H9 (cell line): ENCODE data around the gene GNB4. TPM values are rescaled to one million over a fixed set of nuclear protein-coding genes. Genes with fewer than 3 reads are reported as not detected.

ENCODE experiments used
- DNase-seq: peaks from one replicate; pipeline ENCODE4 v3.0.0-alpha.2; 2017
- H2AFZ ChIP-seq: one replicate; pipeline ENCODE4 v1.6.1; 2013; ENCODE audit warnings: mild to moderate bottlenecking, low read length, control low read depth, moderate library complexity
- H2AK5ac ChIP-seq: 2 replicates; pipeline ENCODE4 v1.6.1; 2013; ENCODE audit warnings: low read length, control low read depth, mixed read lengths; ENCODE audit not compliant: insufficient read length
- H2BK120ac ChIP-seq: one replicate; pipeline ENCODE4 v1.6.1; 2013; ENCODE audit warnings: low read depth, mild to moderate bottlenecking, low read length, control low read depth, inconsistent platforms; ENCODE audit not compliant: poor library complexity, severe bottlenecking
- H2BK12ac ChIP-seq: 2 replicates; pipeline ENCODE4 v1.6.1; 2013; ENCODE audit warnings: low read length, control low read depth, mixed read lengths, low read depth; ENCODE audit not compliant: insufficient read length
- H2BK15ac ChIP-seq: 2 replicates; pipeline ENCODE4 v1.6.1; 2013; ENCODE audit warnings: low read depth, low read length, control low read depth
- H2BK20ac ChIP-seq: one replicate; pipeline ENCODE4 v1.6.1; 2013; ENCODE audit warnings: low read depth, mild to moderate bottlenecking, low read length, control low read depth, inconsistent platforms; ENCODE audit not compliant: poor library complexity, severe bottlenecking
- H2BK5ac ChIP-seq: 2 replicates; pipeline ENCODE4 v1.6.1; 2013; ENCODE audit warnings: low read length, control low read depth, mixed read lengths; ENCODE audit not compliant: insufficient read length
- H3K14ac ChIP-seq: 2 replicates; pipeline ENCODE4 v1.6.1; 2013; ENCODE audit warnings: low read length, control low read depth; ENCODE audit not compliant: insufficient read depth
- H3K18ac ChIP-seq: 2 replicates; pipeline ENCODE4 v1.6.1; 2013; ENCODE audit warnings: low read depth, mild to moderate bottlenecking, mixed read lengths, low read length, control low read depth; ENCODE audit not compliant: insufficient read length
- H3K23ac ChIP-seq: 2 replicates; pipeline ENCODE4 v1.6.1; 2013; ENCODE audit warnings: low read length, control low read depth, mixed read lengths, low read depth; ENCODE audit not compliant: insufficient read length
- H3K23me2 ChIP-seq: 2 replicates; pipeline ENCODE4 v1.6.1; 2013; ENCODE audit warnings: low read depth, mild to moderate bottlenecking, mixed read lengths, low read length, control low read depth; ENCODE audit not compliant: insufficient read length, poor library complexity, severe bottlenecking
- H3K27ac ChIP-seq: 2 replicates; pipeline ENCODE4 v1.5.1; 2013; ENCODE audit warnings: low read length, control low read depth, mixed read lengths, low read depth; ENCODE audit not compliant: insufficient read length
- H3K27me3 ChIP-seq: 2 replicates; pipeline ENCODE4 v1.6.1; 2013; ENCODE audit warnings: low read length, control low read depth, inconsistent platforms; ENCODE audit not compliant: insufficient read depth
- H3K4ac ChIP-seq: 2 replicates; pipeline ENCODE4 v1.6.1; 2013; ENCODE audit warnings: low read depth, mild to moderate bottlenecking, control low read depth, inconsistent platforms, low read length, moderate library complexity
- H3K4me1 ChIP-seq: 2 replicates; pipeline ENCODE4 v1.6.1; 2013; ENCODE audit warnings: low read length, control low read depth, inconsistent platforms; ENCODE audit not compliant: insufficient read depth
- H3K4me2 ChIP-seq: 2 replicates; pipeline ENCODE4 v1.6.1; 2013; ENCODE audit warnings: low read length, control low read depth, mixed read lengths; ENCODE audit not compliant: insufficient read length, insufficient read depth
- H3K56ac ChIP-seq: 2 replicates; pipeline ENCODE4 v1.6.1; 2013; ENCODE audit warnings: low read depth, mild to moderate bottlenecking, mixed read lengths, low read length, control low read depth; ENCODE audit not compliant: insufficient read length
- H3K79me1 ChIP-seq: 2 replicates; pipeline ENCODE4 v1.6.1; 2013; ENCODE audit warnings: low read depth, mild to moderate bottlenecking, moderate library complexity, low read length, control low read depth, inconsistent platforms; ENCODE audit not compliant: insufficient read depth, poor library complexity, severe bottlenecking
- H3K79me2 ChIP-seq: 2 replicates; pipeline ENCODE4 v1.6.1; 2013; ENCODE audit warnings: low read length, control low read depth, inconsistent platforms; ENCODE audit not compliant: insufficient read depth
- H3K9ac ChIP-seq: 2 replicates; pipeline ENCODE4 v1.6.1; 2013; ENCODE audit warnings: low read length, control low read depth, mixed read lengths; ENCODE audit not compliant: insufficient read length; ENCODE audit errors: extremely low read depth
- H3K9me3 ChIP-seq: one replicate; pipeline ENCODE4 v1.6.1; 2013; ENCODE audit warnings: low read depth, low read length, inconsistent platforms; ENCODE audit not compliant: control insufficient read depth
- H3T11ph ChIP-seq: one replicate; pipeline ENCODE4 v1.6.1; 2013; ENCODE audit warnings: mild to moderate bottlenecking, low read length, control low read depth, inconsistent platforms
- H4K20me1 ChIP-seq: one replicate; pipeline ENCODE4 v1.6.1; 2013; ENCODE audit not compliant: control insufficient read depth, insufficient read length, insufficient read depth
- H4K5ac ChIP-seq: 2 replicates; pipeline ENCODE4 v1.6.1; 2013; ENCODE audit warnings: low read depth, mild to moderate bottlenecking, mixed read lengths, low read length, control low read depth; ENCODE audit not compliant: insufficient read length
- H4K8ac ChIP-seq: replicated peaks from 2 replicates; pipeline ENCODE4 v1.6.1; 2013; ENCODE audit warnings: low read length, control low read depth, mixed read lengths, low read depth; ENCODE audit not compliant: insufficient read length
- H4K91ac ChIP-seq: 2 replicates; pipeline ENCODE4 v1.6.1; 2013; ENCODE audit warnings: low read depth, mild to moderate bottlenecking, moderate library complexity, mixed read lengths, low read length, control low read depth; ENCODE audit not compliant: insufficient read length
- H3K27ac Mint-ChIP-seq, 3 experiments: 2 replicates in 2 of 3; 3 replicates in 1 of 3; pipeline ENCODE4 v1.8.0; 2020 to 2021; ENCODE audit warnings: mixed read lengths in 3 of 3, mild to moderate bottlenecking in 1 of 3, moderate library complexity in 1 of 3
- H3K27me3 Mint-ChIP-seq: 2 replicates; pipeline ENCODE4 v1.8.0; 2021; ENCODE audit warnings: low read depth, mild to moderate bottlenecking, moderate library complexity, mixed read lengths
- H3K36me3 Mint-ChIP-seq, 3 experiments: 2 replicates in 2 of 3; 3 replicates in 1 of 3; pipeline ENCODE4 v1.8.0; 2020 to 2021; ENCODE audit warnings: low read depth in 3 of 3, mixed read lengths in 3 of 3; ENCODE audit not compliant: insufficient read depth in 1 of 3
- H3K4me1 Mint-ChIP-seq, 2 experiments: 2 replicates each; pipeline ENCODE4 v1.8.0; 2020; ENCODE audit warnings: mixed read lengths in 2 of 2
- H3K4me3 Mint-ChIP-seq, 2 experiments: 2 replicates in 1 of 2; 3 replicates in 1 of 2; pipeline ENCODE4 v1.8.0; 2020 to 2021; ENCODE audit warnings: mild to moderate bottlenecking in 2 of 2, mixed read lengths in 2 of 2, moderate library complexity in 1 of 2
- H3K9me3 Mint-ChIP-seq, 2 experiments: 2 replicates in 1 of 2; 3 replicates in 1 of 2; pipeline ENCODE4 v1.8.0; 2020; ENCODE audit warnings: mild to moderate bottlenecking in 2 of 2, mixed read lengths in 2 of 2, moderate library complexity in 1 of 2
- whole genome bisulfite sequencing: extraction: QIAGEN DNeasy Blood & Tissue Kit; methylation state at CpG from one replicate; pipeline ENCODE4 v1.1.7; 2013; ENCODE audit warnings: missing lambda C conversion rate, low lambda C conversion rate, mixed read lengths; ENCODE audit not compliant: insufficient read length; ENCODE audit errors: extremely low coverage; 5-methylcytosine and 5-hydroxymethylcytosine counted together
- total RNA-seq: library from RNA; stranded (reverse); gene quantifications from 2 replicates; pipeline ENCODE4 v1.2.1, GENCODE V29; 2021
- TF ChIP-seq, protein P1 (sequence below): fragments of 200-600 bp; sonication (generic); conservative IDR thresholded peaks from 3 replicates; pipeline ENCODE4 v1.8.0; 2021; ENCODE audit warnings: antibody characterized with exemption, mild to moderate bottlenecking

The GNB4 gene
- total RNA-seq, 1 experiment from 2014 or later, result 25.0 TPM

DNA sequence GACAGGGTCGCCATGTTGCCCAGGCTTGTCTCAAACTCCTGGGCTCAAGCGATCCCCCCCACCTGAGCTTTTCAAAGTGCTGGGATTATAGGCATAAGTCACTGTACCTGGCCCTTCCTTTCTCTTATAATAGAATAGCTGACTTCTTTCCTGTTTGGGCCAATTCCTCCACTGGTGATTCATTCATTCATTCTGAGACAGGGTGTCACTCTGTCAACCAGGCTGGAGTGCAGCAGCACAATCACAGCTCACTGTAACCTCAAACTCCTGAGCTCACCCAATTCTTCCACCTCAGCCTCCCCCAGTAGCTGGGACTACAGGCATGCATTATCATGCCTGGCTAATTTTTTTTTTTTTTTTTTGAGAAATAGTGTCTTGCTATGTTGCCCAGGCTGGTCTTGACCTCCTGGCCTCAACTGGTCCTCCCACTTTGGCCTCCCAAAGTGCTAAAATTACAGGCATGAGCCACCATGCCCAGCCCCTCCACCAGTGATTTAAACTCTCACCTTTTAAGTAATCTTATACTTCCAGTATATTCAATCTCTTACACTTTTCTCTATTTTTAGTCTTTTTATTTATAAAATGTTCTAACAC, 20.9 kb downstream of the GNB4 start:
- H3K79me2 ChIP-seq, result no peaks in the 10 kb centered on the region; the same call in 1 of the 2 replicates
- H3K27ac ChIP-seq, result no peak overlapping the region
- H3K18ac ChIP-seq, result no peak overlapping the region
- no peak overlapping the region for H3K4ac ChIP-seq
- TF ChIP-seq, protein P1, sequence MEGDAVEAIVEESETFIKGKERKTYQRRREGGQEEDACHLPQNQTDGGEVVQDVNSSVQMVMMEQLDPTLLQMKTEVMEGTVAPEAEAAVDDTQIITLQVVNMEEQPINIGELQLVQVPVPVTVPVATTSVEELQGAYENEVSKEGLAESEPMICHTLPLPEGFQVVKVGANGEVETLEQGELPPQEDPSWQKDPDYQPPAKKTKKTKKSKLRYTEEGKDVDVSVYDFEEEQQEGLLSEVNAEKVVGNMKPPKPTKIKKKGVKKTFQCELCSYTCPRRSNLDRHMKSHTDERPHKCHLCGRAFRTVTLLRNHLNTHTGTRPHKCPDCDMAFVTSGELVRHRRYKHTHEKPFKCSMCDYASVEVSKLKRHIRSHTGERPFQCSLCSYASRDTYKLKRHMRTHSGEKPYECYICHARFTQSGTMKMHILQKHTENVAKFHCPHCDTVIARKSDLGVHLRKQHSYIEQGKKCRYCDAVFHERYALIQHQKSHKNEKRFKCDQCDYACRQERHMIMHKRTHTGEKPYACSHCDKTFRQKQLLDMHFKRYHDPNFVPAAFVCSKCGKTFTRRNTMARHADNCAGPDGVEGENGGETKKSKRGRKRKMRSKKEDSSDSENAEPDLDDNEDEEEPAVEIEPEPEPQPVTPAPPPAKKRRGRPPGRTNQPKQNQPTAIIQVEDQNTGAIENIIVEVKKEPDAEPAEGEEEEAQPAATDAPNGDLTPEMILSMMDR, result no peak
- no peak overlapping the region for H2BK120ac ChIP-seq
- no peaks in the 10 kb centered on the region for H3K23me2 ChIP-seq
- no peak overlapping the region for H3K23ac ChIP-seq
- H3K79me1 ChIP-seq, result peaks cover 2% of the 10 kb centered on the region
- no peaks in the 10 kb centered on the region for H3K9me3 ChIP-seq
- Mint-ChIP-seq H3K9me3 (no peaks in the 10 kb centered on the region), H3K4me1 (peaks cover 2 to 8% of the 10 kb centered on the region in 2 experiments; a peak in 3 of 4 replicates), H3K27ac (no peak overlapping the region), H3K36me3 (0 out of 7 replicates have a peak, but pooled peaks cover 0 to under 1% (median 0%) of the 10 kb centered on the region in 3 experiments), H3K27me3 (no peaks in the 10 kb centered on the region), H3K4me3 (no peak overlapping the region)
- no peak overlapping the region for H2BK15ac ChIP-seq
- no peak overlapping the region for H2BK20ac ChIP-seq
- H2AK5ac ChIP-seq, result no peak overlapping the region
- no peak overlapping the region for H3K56ac ChIP-seq
- WGBS, result no CpG with 5 or more reads among the region's 2 CpGs
- no peak for DNase-seq
- H3K4me2 ChIP-seq, result no peak overlapping the region
- H3T11ph ChIP-seq, result no peak overlapping the region
- no peaks in the 10 kb centered on the region for H3K27me3 ChIP-seq
- H3K4me1 ChIP-seq, result no peaks in the 10 kb centered on the region; the same call in 1 of the 2 replicates
- no peak overlapping the region for H2BK5ac ChIP-seq
- no peak overlapping the region for H2AFZ ChIP-seq
- H4K8ac ChIP-seq, result no peak overlapping the region
- no peak overlapping the region for H4K91ac ChIP-seq
- no peak overlapping the region for H2BK12ac ChIP-seq
- no peak overlapping the region for H3K9ac ChIP-seq
- H4K5ac ChIP-seq, result no peak overlapping the region
- H3K14ac ChIP-seq, result no peak overlapping the region
- no peaks in the 10 kb centered on the region for H4K20me1 ChIP-seq
